ENCODE results near the gene BDKRB2.

DNA sequence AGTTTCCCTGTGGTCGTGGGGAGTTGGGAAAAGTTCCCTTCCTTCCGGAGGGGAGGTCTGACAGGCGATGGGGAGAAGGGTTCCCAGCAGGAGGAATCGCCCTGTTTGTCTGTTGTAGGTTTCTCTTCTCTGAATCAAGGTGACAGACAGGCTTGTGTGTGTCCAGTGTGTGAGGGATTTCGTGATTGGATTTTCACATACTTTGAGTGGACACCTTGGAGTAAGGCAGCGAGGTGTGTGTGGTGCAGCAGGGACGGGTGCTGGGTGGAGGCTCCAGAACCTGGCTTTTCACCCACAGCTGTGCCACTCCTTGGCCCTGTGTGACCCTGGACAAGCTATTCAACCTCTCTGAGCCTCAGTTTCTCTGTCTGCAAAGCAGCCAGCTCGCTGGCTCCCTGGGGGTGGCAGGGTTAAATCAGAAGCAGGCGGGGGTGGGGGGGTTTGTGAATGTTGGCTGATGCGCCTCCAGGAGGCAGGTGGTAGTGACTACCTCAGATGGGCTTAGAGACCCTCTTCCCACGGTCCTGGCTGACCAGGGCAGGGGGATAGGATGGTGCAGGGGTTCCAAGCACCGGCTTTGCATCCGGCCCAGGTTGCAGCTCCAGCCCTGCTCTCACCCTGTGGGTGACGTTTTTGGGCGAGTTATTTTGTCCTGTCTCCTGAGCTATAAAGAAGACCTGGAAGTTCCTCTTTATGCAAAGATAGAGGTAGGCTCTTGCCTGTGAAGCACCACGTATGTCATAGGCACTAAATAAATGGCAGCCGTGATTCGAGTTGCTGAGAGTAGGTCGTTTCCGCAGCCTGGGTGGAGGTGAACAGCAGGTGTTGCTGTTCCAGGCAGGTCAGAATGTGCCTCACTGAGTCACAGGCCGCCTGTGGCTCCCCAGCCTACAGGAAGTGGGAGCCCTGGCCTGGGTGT, 679 bp downstream of the BDKRB2 start:
- no peak for TF ChIP-seq ZC3H11A (IDR thresholded peaks at IDR 0.05)
- no peak for TF ChIP-seq POLR2A (IDR thresholded peaks at IDR 0.05; ENCODE audit: low read length)
- peak; percentile 16 for TF ChIP-seq ZFP36 (IDR thresholded peaks at IDR 0.05; ENCODE audit: borderline replicate concordance, partially characterized antibody)
- no peak for TF ChIP-seq EP300 (IDR thresholded peaks at IDR 0.05)
- TF ChIP-seq, protein P1, sequence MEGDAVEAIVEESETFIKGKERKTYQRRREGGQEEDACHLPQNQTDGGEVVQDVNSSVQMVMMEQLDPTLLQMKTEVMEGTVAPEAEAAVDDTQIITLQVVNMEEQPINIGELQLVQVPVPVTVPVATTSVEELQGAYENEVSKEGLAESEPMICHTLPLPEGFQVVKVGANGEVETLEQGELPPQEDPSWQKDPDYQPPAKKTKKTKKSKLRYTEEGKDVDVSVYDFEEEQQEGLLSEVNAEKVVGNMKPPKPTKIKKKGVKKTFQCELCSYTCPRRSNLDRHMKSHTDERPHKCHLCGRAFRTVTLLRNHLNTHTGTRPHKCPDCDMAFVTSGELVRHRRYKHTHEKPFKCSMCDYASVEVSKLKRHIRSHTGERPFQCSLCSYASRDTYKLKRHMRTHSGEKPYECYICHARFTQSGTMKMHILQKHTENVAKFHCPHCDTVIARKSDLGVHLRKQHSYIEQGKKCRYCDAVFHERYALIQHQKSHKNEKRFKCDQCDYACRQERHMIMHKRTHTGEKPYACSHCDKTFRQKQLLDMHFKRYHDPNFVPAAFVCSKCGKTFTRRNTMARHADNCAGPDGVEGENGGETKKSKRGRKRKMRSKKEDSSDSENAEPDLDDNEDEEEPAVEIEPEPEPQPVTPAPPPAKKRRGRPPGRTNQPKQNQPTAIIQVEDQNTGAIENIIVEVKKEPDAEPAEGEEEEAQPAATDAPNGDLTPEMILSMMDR (IDR thresholded peaks at IDR 0.05) = no peak
- no peak for TF ChIP-seq RAD21 (conservative IDR thresholded peaks at IDR 0.05 in 1 of 2, IDR thresholded peaks at IDR 0.05 in 1 of 2)
- TF ChIP-seq ESRRA (IDR thresholded peaks at IDR 0.05; ENCODE audit: borderline replicate concordance, low read length) = no peak
- TF ChIP-seq, protein P2, sequence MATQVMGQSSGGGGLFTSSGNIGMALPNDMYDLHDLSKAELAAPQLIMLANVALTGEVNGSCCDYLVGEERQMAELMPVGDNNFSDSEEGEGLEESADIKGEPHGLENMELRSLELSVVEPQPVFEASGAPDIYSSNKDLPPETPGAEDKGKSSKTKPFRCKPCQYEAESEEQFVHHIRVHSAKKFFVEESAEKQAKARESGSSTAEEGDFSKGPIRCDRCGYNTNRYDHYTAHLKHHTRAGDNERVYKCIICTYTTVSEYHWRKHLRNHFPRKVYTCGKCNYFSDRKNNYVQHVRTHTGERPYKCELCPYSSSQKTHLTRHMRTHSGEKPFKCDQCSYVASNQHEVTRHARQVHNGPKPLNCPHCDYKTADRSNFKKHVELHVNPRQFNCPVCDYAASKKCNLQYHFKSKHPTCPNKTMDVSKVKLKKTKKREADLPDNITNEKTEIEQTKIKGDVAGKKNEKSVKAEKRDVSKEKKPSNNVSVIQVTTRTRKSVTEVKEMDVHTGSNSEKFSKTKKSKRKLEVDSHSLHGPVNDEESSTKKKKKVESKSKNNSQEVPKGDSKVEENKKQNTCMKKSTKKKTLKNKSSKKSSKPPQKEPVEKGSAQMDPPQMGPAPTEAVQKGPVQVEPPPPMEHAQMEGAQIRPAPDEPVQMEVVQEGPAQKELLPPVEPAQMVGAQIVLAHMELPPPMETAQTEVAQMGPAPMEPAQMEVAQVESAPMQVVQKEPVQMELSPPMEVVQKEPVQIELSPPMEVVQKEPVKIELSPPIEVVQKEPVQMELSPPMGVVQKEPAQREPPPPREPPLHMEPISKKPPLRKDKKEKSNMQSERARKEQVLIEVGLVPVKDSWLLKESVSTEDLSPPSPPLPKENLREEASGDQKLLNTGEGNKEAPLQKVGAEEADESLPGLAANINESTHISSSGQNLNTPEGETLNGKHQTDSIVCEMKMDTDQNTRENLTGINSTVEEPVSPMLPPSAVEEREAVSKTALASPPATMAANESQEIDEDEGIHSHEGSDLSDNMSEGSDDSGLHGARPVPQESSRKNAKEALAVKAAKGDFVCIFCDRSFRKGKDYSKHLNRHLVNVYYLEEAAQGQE (IDR thresholded peaks at IDR 0.05) = no peak
- TF ChIP-seq CEBPB (IDR thresholded peaks at IDR 0.05) = no peak
